HuH-7.5 (cell line): Measurements from ENCODE around the gene TMED7.

Source experiments
- DNase-seq: peaks from one replicate; pipeline ENCODE4 v3.0.0; 2011; ENCODE audit warnings: low spot score

The TMED7 gene

DNA sequence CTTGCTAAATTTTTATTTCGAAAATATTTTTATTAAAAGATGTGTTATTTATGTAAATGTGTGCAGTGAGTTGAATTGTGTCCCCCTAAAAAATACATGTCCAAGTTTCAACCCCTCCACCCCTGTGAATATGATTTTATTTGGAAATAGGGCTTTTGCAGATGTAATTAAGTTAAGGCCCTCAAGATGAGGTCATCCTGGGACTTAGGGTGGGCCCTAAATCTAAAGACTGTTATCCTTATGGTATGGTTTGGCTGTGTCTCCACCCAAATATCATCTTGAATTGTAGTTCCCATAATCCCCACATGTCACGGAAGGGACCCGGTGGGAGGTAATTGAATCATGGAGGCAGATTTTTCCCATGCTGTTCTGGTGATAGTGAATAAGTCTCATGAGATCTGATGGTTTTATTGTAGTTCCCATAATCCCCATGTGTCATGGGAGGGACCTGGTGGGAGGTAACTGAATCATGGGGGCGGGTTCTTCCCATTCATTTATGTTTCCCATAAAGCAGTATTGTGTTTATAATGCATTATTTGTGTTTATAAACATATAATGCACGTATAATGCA is 1.5 kb upstream of the TMED7 start:
- DNase-seq, result no peak

GRCh38 chr5:115626445-115626823 is 598 bp upstream of the TMED7 start:
- DNase-seq, result peak; percentile 25

DNA sequence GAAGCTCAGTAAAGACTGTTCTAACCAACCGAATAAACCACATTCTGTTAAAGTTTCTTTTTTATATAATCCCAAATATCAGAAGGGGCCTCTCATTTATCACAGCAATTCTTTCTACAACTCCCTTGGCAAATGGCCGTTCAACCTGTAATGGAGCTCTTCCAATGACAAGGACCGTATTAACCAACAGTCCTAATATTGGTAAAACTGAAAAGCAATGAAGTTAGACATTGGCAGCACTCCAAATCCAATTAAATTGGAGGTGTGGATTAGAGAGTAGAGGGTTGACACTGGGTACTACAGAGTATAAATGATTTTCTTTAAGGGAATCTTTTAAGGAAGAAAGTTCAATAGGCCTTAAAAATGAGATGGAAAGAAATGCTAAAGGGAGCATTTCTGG is 842 bp downstream of the TMED7 start:
- no peak for DNase-seq

- DNase-seq, result no peak
Observed at GRCh38 chr5:115623658-115624057, 2.2 kb downstream of the TMED7 start.

DNA sequence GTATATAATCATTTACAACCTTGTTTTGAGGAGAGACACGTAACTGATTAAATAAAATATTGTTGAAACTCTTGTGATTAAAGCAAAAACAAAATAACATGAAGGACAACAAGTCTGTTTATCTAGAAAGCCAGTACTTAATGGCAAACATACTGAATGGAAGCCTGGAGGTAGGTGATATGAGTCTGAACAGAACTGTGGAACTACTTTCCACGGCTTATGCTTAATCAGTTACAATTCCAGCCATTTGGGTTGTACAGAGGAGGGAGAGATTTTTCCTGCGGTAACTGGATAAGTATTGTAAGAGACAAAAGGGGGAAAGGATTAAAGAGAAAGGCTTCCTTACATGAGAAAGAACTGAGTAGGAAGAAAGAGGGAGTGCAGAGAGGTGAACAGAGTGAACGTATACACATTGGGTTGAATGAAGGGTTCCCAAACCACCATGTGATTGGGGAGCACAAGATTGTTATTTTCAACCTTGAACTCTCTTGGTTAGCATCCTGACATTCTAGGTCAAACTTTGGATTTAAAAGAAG is 4.4 kb downstream of the TMED7 start:
- DNase-seq, result no peak

GRCh38 chr5:115616892-115617291 is 8.9 kb downstream of the TMED7 start:
- no peak for DNase-seq

- no peak for DNase-seq
Observed at GRCh38 chr5:115616472-115616871, 9.4 kb downstream of the TMED7 start.

DNA sequence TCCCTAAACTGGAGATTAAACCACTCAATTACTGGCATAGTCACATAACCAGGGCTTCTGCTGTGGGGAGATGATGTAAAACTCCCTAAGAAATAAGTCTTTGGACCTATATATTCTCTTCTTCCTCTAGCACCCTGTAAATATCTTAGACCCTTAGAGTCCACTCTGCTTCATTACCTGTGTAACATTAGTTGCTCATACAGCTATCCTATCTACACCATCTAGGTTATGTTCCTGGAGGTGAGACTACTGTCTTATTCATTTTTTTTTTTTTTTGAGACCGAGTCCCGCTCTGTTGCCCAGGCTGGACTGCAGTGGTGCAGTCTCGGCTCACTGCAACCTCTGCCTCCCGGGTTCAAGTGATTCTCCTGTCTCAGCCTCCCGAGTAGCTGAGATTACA is 14.0 kb downstream of the TMED7 start:
- no peak for DNase-seq

DNA sequence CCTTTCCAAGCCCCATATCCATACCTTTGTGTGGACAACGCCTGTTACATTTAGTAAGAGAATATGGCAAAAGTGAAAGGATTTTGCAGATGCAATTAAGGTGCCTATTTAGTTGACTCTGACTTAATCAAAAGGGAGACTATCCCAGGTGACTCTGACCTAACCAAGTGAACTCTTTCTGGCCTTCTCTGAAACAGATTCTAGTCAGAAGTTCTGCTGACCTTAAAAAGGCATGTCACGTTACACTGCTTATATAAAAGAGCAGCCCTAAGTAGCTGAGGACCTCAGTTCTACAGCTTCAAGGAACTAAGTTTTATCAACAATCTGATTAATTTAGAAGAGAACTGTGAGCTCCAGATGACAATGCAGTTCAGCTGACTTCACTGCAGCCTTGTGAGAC is 17.9 kb downstream of the TMED7 start:
- DNase-seq, result no peak

DNA sequence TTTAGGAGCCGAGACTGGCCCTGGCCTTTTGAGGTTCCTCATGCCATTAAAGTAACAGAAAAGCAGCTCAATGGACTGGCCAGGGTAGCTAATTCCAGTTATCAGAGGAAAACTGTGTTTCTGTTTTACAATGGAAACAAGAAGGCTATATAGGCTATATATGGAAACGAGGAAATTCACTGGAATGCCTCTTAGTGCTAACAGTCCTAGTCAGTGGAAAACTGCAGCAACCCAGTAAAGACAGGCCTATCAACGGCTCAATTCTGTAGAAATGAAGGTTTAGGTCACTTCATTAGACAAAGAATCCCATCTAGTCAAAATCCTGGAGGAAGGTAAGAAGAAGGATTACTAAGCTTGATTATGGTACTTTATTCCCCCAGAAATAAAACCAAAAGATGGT is 20.4 kb downstream of the TMED7 start:
- no peak for DNase-seq

- DNase-seq, result no peak
Observed at GRCh38 chr5:115602591-115603125, 23.2 kb downstream of the TMED7 start.

DNA sequence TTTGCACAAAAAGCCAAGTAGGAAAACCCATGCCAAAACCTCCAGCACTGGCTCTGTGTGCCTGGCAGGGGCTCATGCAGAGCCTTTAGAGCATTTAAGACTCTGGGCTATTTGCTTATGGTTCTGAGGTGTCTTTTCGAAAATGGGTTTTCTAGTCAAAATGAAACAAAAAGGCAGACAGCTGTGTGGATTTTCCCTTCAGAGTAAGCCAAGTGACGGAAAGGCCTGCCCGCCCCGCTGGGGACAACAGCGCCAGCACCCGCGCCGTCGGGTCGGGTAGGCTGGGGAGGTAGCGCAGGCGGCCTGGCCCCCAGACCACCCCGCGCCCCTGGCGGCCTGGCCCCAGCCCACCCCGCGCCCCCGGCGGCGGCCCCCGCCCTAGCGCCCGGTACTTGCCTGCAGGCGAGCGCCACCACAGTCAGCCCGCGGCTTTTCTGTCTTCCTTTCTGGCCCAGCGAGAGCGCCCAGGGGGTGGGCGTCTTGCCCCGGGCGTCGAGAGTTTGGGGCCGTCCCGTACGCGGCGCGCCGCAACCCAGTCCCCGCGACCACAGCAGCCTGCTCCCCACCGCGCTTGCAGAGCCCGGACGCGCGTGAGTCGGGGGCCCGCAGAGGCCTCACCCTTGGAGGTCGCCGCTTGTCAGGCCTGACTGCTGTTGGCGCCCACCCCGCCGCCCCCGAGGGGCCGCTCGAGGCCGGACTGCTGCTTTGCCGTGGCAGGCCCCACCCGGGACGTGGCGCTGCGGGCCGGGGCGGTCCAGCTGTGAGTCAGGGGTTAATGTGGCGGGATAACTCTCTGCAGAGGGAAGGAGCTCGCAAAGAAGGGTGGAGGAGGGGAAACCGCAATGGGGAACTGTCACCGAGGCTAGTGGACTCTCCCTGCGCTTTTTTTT is 23.9 kb downstream of the TMED7 start, which contains the start of gene TICAM2:
TICAM2 (minus strand) TSS at position 779 of the 890 bp plus-strand sequence. CDS start 21,223 bp downstream, outside the sequence.
- DNase-seq, result no peak

GRCh38 chr5:115600766-115601165 is 25.1 kb downstream of the TMED7 start:
- no peak for DNase-seq

GRCh38 chr5:115599924-115600323 is 25.9 kb downstream of the TMED7 start:
- no peak for DNase-seq

GRCh38 chr5:115599502-115599901 is 26.3 kb downstream of the TMED7 start:
- DNase-seq, result no peak

- no peak for DNase-seq
Observed at GRCh38 chr5:115594128-115595047, 31.4 kb downstream of the TMED7 start.

DNA sequence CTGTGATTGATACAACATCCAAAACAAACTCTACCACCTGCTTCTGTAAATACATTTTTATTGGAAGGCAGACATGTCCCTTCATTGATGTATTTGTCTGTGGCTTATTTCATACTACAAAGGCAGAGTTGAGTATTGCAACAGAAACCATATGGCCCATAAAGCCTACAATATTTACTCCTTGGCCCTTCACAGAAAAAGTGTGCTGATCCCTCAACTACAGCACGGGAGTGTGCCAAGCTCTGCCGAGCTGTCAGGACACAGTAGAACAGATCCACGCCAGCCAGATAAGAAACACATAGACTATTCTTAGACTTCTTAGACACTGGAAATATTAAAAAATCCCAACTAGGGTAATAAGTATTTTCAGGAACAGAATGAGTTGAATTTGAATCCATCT is 36.8 kb downstream of the TMED7 start:
- no peak for DNase-seq

GRCh38 chr5:115588640-115589039 is 37.2 kb downstream of the TMED7 start:
- no peak for DNase-seq

DNA sequence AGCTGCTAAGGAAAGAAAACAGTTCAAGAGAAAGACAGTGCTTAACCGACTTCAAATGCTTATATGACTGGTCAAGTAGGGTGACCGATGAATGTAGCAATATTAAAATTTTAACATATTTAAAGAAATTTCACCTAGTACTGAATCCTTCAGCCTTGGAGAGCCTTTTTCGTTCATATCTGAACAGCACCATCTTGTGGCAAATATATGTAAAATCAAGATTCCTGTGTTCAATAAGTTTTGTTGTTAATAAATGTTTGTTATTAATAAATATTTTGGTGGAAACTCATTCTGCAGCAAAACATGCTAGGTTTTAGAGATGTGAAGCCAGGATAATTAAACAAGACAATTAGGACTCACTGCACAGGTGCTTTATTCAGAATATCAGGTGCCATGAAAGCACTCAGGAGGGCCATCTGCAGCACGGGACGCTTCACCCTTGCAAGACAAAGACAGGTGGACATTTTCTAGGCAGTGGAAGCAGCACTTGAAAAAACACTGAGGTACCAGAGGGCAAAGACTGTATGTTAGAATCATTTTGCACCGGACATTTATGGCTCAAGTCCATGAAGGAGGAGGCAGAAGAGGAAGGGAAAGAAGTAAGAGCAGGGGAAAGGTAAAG is 39.2 kb downstream of the TMED7 start:
- DNase-seq, result no peak

GRCh38 chr5:115585265-115585664 is 40.6 kb downstream of the TMED7 start:
- DNase-seq, result no peak

- no peak for DNase-seq
Observed at GRCh38 chr5:115584501-115584900, 41.3 kb downstream of the TMED7 start.

GRCh38 chr5:115583474-115583873 is 42.4 kb downstream of the TMED7 start:
- no peak for DNase-seq
